Measurements from ENCODE around the gene TMEM238. TPM values are rescaled to one million over a fixed set of nuclear protein-coding genes. Genes with fewer than 3 reads are reported as not detected.

TMEM238 gene, protein sequence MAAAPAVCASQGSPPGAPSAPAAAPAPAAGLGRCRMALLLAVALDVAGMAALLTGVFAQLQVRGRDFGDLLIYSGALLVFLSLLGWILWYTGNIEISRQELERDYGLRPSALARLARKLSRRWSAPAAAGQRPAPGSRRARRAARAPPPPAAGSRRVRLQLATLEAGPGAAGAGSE
- 0.39 and 3.7 TPM in 2 replicates for total RNA-seq

DNA sequence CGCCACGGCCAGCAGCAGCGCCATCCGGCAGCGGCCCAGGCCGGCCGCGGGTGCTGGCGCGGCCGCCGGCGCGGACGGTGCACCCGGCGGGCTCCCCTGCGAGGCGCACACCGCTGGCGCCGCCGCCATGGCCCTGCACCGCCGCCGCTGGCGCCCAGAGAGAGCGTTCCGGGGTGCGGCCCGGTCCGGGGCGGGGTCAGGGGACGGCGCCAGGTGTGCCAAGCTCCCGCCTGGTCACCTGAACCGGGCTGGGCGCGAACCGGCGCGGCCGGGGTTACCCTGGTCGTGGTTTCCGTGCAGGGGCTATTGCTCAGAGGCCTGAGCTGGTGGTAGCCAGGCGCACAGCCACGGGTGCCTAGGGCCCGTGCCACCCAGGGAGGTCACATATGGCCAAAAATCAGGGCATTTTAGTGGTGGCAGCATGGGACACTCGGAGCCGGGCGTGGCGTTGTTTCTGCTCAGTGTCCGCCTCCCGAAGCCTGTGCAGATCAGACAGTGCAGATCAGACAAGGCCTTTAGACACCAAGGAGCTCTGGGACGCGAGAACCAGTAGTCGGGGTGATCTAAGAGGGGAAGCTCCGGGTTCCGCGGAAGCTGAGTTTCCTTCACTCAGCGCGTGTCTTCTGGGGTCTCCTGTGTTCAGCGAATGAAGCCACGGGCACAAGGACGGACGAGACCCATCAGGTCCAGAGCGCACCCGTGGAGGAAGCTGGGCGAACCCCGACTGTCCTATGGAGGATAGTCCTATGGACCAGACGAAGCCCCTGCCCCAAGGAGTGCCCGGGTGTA is at the start of gene TMEM238:
Gene TMEM238 (minus strand): TSS at position 162 of the 789 bp plus-strand sequence. CDS start 33 bp downstream, at position 129.

DNA sequence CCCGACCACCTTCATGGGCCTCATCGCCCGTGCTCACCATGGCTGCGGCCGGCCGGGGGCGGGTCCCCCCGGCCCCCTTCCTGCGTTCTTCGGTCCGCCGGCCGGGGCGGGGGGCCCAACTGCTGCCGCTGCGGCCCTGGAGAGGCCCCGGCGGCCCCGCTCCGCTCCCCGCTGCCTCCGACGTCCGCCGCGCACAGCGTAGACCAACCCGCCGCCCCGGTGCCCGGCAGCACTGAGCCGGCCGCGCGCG is 23.4 kb upstream of the TMEM238 start, which contains the start of gene UBE2S:
Gene UBE2S (minus strand): TSS at position 239 of the 250 bp plus-strand sequence. CDS start 199 bp downstream, at position 40.

DNA sequence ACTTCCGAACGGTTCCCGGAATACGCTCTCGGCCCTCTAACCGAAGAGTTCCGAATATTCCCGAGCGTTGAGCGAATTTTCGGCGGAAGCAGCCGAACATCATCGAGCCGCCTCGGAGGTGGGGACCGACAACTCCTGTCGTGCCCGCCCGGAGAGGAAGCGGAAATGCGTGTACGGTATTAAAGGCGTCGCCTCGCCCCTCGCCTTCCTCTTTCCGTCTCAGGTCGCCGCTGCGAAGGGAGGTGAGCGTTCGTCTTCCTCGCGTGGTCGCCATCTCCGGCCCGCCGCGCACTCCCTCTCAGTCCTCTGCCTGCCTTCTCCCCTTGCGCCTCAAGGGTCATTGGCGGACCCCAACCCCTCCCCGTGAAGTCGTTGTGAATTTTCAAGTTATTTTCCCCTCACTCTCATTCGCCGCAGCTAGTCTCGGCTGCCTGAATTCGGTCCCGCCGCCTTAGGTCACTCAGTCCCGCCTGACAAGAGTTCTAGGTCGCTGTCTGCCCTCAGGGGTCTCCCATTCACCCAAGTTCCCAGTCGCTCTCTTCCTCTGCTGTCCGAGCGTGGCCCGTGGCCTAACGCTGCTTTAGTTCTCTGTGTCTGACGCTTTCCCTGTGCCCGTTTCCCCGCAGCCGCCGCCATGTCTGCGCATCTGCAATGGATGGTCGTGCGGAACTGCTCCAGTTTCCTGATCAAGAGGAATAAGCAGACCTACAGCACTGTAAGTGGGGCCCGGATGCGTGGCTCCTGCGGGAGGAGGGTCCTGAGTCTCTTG is 1.8 kb upstream of the TMEM238 start, which contains the start of gene RPL28:
Gene RPL28 (plus strand): TSS at position 209 of the 769 bp plus-strand sequence. CDS start 426 bp downstream, at position 635.

DNA sequence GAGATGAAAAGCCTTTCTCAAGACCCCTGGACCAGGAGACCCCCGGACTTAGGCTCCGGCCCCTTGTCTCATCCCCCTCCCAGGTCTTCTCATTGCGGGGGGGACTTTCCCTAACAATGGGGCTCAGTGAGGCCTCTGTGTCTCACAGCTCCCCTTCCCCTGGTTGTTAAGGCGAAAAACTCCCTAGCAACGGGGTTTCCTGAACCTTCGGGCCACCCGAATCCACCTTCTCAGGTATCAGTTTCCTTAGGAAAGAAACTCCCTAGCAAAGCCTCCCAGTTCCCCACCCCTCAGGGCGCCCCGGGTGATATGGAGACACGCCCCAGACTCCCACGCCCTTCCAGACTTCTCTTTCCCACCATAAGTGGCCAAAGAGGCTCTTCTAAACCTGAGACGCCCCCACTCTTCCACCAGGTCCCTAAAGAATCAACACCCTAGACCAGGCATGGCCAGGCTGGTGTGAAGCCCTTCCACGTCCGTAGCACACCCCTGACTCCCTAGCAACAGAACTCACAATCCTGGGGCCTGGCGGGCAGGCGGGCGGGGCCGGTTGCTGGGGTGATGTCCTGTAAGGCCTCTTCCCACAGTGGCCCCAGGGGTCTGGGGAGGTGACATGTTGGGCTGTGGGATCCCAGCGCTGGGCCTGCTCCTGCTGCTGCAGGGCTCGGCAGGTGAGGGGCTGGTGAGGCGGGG is 7.7 kb downstream of the TMEM238 start, which contains the start of gene TMEM190:
Gene TMEM190 (plus strand): TSS at position 586 of the 693 bp plus-strand sequence. CDS start 28 bp downstream, at position 614.

DNA sequence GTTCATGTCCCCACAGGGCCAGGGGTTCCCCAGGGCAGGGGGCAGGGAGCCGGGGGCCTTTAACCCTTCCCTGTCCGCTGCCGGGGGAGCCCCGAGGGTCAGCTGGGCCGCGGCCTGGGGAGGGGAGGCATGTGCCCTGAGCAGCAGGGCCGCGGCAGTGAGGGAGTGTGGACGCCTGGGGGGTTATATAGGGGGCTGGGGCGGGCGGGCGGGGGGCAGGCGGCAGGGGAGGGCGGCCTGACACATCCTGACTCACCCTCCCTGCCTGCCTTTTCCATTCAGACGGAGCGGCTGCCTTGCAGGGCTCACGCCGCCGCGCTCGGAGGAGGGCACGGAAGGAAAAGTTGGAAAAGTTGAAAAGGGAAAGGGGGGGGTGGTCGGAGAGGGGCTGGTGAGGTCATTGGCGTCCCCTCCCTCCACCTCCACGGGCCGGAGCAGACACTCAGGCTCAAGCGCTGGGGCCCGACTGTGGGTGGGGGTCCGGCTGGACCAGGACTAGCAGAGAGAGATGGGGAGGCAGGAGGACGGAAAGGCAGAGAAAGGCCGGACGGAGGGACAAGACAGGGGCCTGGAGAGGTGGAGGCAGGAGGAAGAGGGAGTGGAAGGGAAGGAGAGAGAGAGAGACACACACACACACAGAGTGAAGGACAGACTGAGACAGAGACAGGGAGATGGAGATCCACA is 13.6 kb downstream of the TMEM238 start, which contains the start of gene IL11:
Gene IL11 (minus strand): TSS at position 159 of the 684 bp plus-strand sequence. CDS start 153 bp downstream, at position 6.

DNA sequence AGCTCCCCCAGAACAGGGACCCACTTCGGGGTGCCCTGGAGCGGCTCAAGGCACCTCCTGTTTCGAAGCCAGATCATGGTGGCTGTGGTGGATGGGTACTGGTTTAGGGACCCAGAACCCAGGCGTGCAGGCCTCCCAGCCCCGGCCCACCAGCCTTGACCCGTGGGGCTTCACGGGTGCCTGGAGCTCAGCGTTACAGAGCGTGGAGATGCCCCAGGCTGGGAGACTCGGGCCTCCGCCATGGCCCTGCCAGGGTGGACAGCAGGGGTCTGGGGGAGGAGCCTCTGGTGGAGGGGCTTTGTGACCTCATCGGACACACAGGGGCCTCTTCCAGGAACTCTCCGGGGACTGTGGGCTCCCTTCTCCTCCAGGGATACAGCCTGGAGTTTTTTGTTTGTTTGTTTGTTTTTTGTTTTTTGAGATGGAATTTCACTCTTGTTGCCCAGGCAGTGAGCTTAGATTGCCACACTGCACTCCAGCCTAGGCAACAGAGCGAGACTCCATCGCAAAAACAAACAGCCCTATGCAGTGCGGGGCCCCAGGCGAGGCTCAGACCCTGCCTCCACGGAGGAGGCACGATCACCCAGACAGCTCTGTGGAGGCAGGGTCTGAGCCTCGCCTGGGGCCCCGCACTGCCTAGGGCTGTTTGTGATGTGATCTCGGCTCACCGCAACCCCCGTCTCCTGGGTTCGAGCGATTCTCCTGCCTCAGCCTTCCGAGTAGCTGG is 20.9 kb downstream of the TMEM238 start, which contains the start of gene GARIN5B:
Gene GARIN5B (minus strand): TSS at position 271 of the 727 bp plus-strand sequence. CDS start 194 bp downstream, at position 77.

DNA sequence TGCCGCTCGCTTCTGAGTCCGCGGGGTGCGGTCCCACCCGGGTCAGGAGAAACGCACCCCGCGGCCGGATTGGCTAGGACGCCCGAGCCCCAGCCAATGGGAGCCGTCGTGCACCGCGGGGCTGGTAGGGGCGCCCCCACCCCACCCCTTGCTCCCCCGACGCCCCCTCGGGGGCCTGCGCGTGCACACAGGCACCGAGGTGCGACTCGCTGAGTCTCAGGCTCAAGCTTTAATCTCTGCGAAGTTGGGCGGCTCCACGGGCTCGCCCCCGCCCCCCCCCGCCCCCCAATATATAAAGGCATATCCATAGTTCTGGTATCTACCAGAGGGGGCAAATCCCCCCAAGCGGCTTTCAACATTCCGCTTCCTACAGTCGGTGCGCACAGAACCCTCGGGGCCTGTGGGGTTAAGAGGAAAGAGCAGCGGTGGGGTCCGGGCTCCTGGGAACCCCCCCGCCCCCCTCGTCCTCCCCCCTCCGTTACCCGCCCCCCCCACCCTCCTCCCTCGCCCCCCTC is 29.3 kb downstream of the TMEM238 start, which contains the start of gene COX6B2:
Gene COX6B2 (minus strand): TSS at position 22 of the 515 bp plus-strand sequence. CDS start 198 bp downstream, outside the sequence.

DNA sequence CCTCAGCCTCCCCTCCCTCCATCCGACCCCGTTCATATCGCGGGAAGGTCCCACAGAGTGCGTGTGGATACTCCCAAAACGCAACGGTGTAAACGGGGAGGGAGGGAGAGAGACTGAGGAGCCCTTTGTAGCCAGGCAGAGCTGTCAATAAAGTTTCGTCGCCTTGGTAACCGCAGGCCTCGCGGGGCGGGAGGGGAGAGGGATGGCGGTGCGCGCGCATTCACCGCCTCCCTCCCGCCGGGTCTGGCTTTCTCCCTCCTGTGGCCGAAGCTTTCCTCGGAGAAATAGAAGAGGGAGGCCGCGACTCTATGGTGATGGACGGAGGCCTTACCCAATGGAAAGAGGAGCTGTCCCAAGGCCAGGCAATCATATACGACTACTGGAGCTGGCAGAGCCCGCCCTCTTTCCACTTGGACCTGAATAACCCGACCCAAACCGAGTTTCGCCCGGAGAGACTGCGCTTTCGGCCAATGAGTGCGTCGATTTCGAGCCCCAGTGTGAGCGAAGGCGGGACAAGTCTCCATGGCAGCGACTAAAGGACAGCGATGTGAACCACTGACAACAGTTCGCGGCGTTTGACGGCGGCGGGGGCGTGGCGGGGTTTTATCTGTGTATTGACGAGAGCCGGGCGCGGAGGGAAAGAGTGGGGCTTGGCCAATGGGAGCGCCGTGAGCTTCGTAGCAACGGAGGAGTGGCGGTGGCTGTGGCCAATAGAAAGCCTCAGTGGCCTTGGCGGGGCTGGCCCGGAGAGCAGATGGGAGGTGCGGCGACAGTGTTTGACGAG is 44.8 kb downstream of the TMEM238 start, which contains the start of gene KMT5C:
Gene KMT5C (plus strand): TSS at position 772 of the 784 bp plus-strand sequence. CDS start 2,061 bp downstream, outside the sequence.

Other genes with a start within 250 kb of the TMEM238 start
- gene TNNT1, start 235.1 kb downstream of the TMEM238 start, total RNA-seq, result 28.4 and 80.9 TPM in 2 replicates
- 0.43 TPM in 1 of 2 replicates, not detected in the other for gene TNNI3, start 226.6 kb downstream of the TMEM238 start, total RNA-seq
- gene DNAAF3, start 217.7 kb downstream of the TMEM238 start, total RNA-seq, result 0.76 TPM in 1 of 2 replicates, not detected in the other
- not detected in 2 replicates for gene SYT5, start 204.0 kb downstream of the TMEM238 start, total RNA-seq
- under 0.01 and 0.22 TPM in 2 replicates for gene PTPRH, start 174.8 kb downstream of the TMEM238 start, total RNA-seq
- gene TMEM86B, start 155.5 kb downstream of the TMEM238 start, total RNA-seq, result 3.9 TPM in 2 replicates
- 32.2 and 54.1 TPM in 2 replicates for gene PPP6R1, start 125.3 kb downstream of the TMEM238 start, total RNA-seq
- gene HSPBP1, start 104.2 kb downstream of the TMEM238 start, total RNA-seq, result 20.4 and 64.0 TPM in 2 replicates
- gene BRSK1, start 100.3 kb downstream of the TMEM238 start, total RNA-seq, result 0.79 and 2.2 TPM in 2 replicates
- gene TMEM150B, start 59.0 kb downstream of the TMEM238 start, total RNA-seq, result not detected in 2 replicates
- 10.5 and 24.3 TPM in 2 replicates for gene KMT5C, start 44.4 kb downstream of the TMEM238 start, total RNA-seq
- 0.11 and 0.79 TPM in 2 replicates for gene COX6B2, start 29.6 kb downstream of the TMEM238 start, total RNA-seq
- gene GARIN5B, start 21.0 kb downstream of the TMEM238 start, total RNA-seq, result 0.39 TPM in 1 of 2 replicates, not detected in the other
- 5.1 and 7.7 TPM in 2 replicates for gene IL11, start 13.8 kb downstream of the TMEM238 start, total RNA-seq
- 2.0 TPM in 1 of 2 replicates, not detected in the other for gene TMEM190, start 7.5 kb downstream of the TMEM238 start, total RNA-seq
- 362 and 492 TPM in 2 replicates for gene RPL28, start 1.6 kb upstream of the TMEM238 start, total RNA-seq
- 30.2 and 81.9 TPM in 2 replicates for gene UBE2S, start 23.5 kb upstream of the TMEM238 start, total RNA-seq
- not detected in 2 replicates for gene SHISA7, start 59.0 kb upstream of the TMEM238 start, total RNA-seq
- gene ISOC2, start 77.3 kb upstream of the TMEM238 start, total RNA-seq, result 63.6 and 80.4 TPM in 2 replicates
- gene C19orf85, start 80.5 kb upstream of the TMEM238 start, total RNA-seq, result not detected in 2 replicates
- gene ZNF628, start 92.3 kb upstream of the TMEM238 start, total RNA-seq, result 2.0 and 2.8 TPM in 2 replicates
- 7.7 and 10.6 TPM in 2 replicates for gene NAT14, start 100.9 kb upstream of the TMEM238 start, total RNA-seq
- 0.22 and 1.2 TPM in 2 replicates for gene SSC5D, start 104.1 kb upstream of the TMEM238 start, total RNA-seq
- gene SBK2, start 152.8 kb upstream of the TMEM238 start, total RNA-seq, result not detected in 2 replicates
- not detected in 2 replicates for gene SBK3, start 161.3 kb upstream of the TMEM238 start, total RNA-seq
- 7.1 and 7.6 TPM in 2 replicates for gene ZNF579, start 196.6 kb upstream of the TMEM238 start, total RNA-seq
- gene FIZ1, start 215.2 kb upstream of the TMEM238 start, total RNA-seq, result 5.1 and 8.9 TPM in 2 replicates
- gene ZNF524, start 216.0 kb upstream of the TMEM238 start, total RNA-seq, result 7.5 and 14.1 TPM in 2 replicates
- gene ZNF865, start 221.4 kb upstream of the TMEM238 start, total RNA-seq, result 1.8 and 2.0 TPM in 2 replicates
- gene ZNF784, start 240.3 kb upstream of the TMEM238 start, total RNA-seq, result 7.5 and 11.0 TPM in 2 replicates

All from placental epithelial cell (primary cell).